Prostate gland (tissue), 2 donors: Measurements from ENCODE around the gene ZSCAN5A.
A peak's percentile ranks its signal among the peaks of the same experiment; 100 is the strongest.

Source experiments
- POLR2A ChIP-seq: fragments of 450-650 bp; IDR thresholded peaks from one replicate; pipeline ENCODE4 v1.6.1; 2016; ENCODE audit warnings: antibody characterized with exemption, mild to moderate bottlenecking
- POLR2AphosphoS5 ChIP-seq: sonication (generic); formaldehyde crosslinking; IDR thresholded peaks from one replicate; pipeline ENCODE4 v1.6.1; 2017; ENCODE audit warnings: antibody characterized with exemption
- TF ChIP-seq, protein P1 (sequence below), 4 experiments: fragments of 200-600 bp in 2 of 4; fragments of 450-650 bp in 2 of 4; sonication (generic) in 2 of 4; IDR thresholded peaks; 1 replicate in 3 of 4; 2 replicates in 1 of 4; pipeline ENCODE4 v1.5.1; 2016 to 2019; ENCODE audit warnings: antibody characterized with exemption in 4 of 4, mild to moderate bottlenecking in 2 of 4, moderate library complexity in 2 of 4

DNA sequence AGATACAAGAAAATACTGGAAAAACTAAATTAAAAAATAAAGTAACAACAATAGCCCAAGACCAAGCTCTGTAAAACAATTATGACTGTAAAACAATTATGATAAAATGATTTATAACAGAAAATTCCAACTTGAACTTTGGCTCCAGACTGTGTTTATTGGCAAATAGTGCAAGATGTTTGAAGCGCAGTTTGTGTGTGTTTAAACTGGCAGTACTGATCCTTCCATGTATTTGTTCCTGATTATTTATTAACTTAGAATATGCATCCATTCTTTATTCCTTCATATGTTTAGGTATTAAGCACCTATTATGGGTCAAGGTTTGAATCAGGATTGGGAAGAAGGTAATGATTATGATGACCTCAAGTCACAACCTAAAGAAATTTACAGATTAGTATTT, 40.9 kb upstream of the ZSCAN5A start:
- TF ChIP-seq, protein P1, sequence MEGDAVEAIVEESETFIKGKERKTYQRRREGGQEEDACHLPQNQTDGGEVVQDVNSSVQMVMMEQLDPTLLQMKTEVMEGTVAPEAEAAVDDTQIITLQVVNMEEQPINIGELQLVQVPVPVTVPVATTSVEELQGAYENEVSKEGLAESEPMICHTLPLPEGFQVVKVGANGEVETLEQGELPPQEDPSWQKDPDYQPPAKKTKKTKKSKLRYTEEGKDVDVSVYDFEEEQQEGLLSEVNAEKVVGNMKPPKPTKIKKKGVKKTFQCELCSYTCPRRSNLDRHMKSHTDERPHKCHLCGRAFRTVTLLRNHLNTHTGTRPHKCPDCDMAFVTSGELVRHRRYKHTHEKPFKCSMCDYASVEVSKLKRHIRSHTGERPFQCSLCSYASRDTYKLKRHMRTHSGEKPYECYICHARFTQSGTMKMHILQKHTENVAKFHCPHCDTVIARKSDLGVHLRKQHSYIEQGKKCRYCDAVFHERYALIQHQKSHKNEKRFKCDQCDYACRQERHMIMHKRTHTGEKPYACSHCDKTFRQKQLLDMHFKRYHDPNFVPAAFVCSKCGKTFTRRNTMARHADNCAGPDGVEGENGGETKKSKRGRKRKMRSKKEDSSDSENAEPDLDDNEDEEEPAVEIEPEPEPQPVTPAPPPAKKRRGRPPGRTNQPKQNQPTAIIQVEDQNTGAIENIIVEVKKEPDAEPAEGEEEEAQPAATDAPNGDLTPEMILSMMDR (IDR thresholded peaks at IDR 0.05) = no peak
- no peak for TF ChIP-seq POLR2A
- TF ChIP-seq POLR2AphosphoS5 = peak; percentile 10
